Liver (tissue), 9 donors: ENCODE results near the gene SUCLA2. TPM values are rescaled to one million over a fixed set of nuclear protein-coding genes. Genes with fewer than 3 reads are reported as not detected.

Source experiments
- DNase-seq: peaks from one replicate; pipeline ENCODE4 v3.0.0-alpha.2; 2017; ENCODE audit warnings: low spot score
- H3K27ac ChIP-seq, 2 donors: one replicate each; pipeline ENCODE4 v1.7.0; 2013; ENCODE audit warnings: inconsistent platforms in 2 of 2, low read length in 2 of 2, control low read depth in 1 of 2, low read depth in 1 of 2, mild to moderate bottlenecking in 1 of 2
- H3K27me3 ChIP-seq, 4 donors: one replicate each; pipeline versions ENCODE4 v1.6.1 to v1.7.0; 2013; ENCODE audit warnings: low read length in 3 of 4, inconsistent platforms in 1 of 4, mild to moderate bottlenecking in 1 of 4, moderate library complexity in 1 of 4; ENCODE audit not compliant: control insufficient read depth in 4 of 4, insufficient read depth in 4 of 4
- H3K36me3 ChIP-seq, 4 donors: one replicate each; pipeline versions ENCODE4 v1.6.1 to v1.7.0; 2013; ENCODE audit warnings: low read length in 3 of 4, mild to moderate bottlenecking in 3 of 4, low read depth in 1 of 4, moderate library complexity in 1 of 4; ENCODE audit not compliant: control insufficient read depth in 4 of 4, insufficient read depth in 3 of 4
- H3K4me1 ChIP-seq, 4 donors: one replicate each; pipeline versions ENCODE4 v1.6.1 to v1.7.0; 2013; ENCODE audit warnings: low read length in 3 of 4, mild to moderate bottlenecking in 3 of 4, moderate library complexity in 1 of 4; ENCODE audit not compliant: control insufficient read depth in 4 of 4, insufficient read depth in 4 of 4
- H3K4me3 ChIP-seq, 3 donors: one replicate each; pipeline versions ENCODE4 v1.6.1 to v1.7.0; 2013; ENCODE audit warnings: low read length in 3 of 3, control low read depth in 1 of 3, low read depth in 1 of 3, mild to moderate bottlenecking in 1 of 3
- H3K9ac ChIP-seq, 2 donors: one replicate each; pipeline ENCODE4 v1.7.0; 2013; ENCODE audit warnings: low read length in 2 of 2, mild to moderate bottlenecking in 2 of 2, moderate library complexity in 2 of 2, control low read depth in 1 of 2, low read depth in 1 of 2
- H3K9me3 ChIP-seq, 4 donors: one replicate each; pipeline versions ENCODE4 v1.6.1 to v1.7.0; 2013; ENCODE audit warnings: low read length in 3 of 4; ENCODE audit not compliant: control insufficient read depth in 4 of 4
- ATF3 ChIP-seq: IDR thresholded peaks from 2 replicates; pipeline ENCODE4 v1.6.1; 2016; ENCODE audit warnings: antibody characterized with exemption
- CTCF ChIP-seq: fragments of 150-350 bp; IDR thresholded peaks from 2 replicates; pipeline ENCODE4 v1.5.1; 2017; ENCODE audit warnings: improper control_type of control experiment, low read depth, low read length; ENCODE audit not compliant: missing input control
- FOXA1 ChIP-seq: IDR thresholded peaks from 2 replicates; pipeline ENCODE4 v1.6.1; 2016; ENCODE audit warnings: antibody characterized with exemption
- FOXA2 ChIP-seq: IDR thresholded peaks from 2 replicates; pipeline ENCODE4 v1.6.1; 2016; ENCODE audit warnings: antibody characterized with exemption
- GABPA ChIP-seq, 2 donors: IDR thresholded peaks in 1 of 2; conservative IDR thresholded peaks in 1 of 2; 2 replicates each; pipeline ENCODE4 v1.6.1; 2016; ENCODE audit warnings: antibody characterized with exemption in 2 of 2, mild to moderate bottlenecking in 1 of 2, moderate library complexity in 1 of 2
- HNF4A ChIP-seq, 2 donors: conservative IDR thresholded peaks; 2 replicates each; pipeline ENCODE4 v1.6.1; 2016; ENCODE audit warnings: antibody characterized with exemption in 2 of 2, mild to moderate bottlenecking in 2 of 2
- JUND ChIP-seq, 2 donors: IDR thresholded peaks; 2 replicates each; pipeline ENCODE4 v1.6.1; 2016; ENCODE audit warnings: antibody characterized with exemption in 2 of 2
- NR2F2 ChIP-seq: IDR thresholded peaks from 2 replicates; pipeline ENCODE4 v1.6.1; 2016; ENCODE audit warnings: antibody characterized with exemption
- RAD21 ChIP-seq, 2 donors: IDR thresholded peaks; 2 replicates each; pipeline ENCODE4 v1.6.1; 2016; ENCODE audit warnings: antibody characterized with exemption in 2 of 2, mild to moderate bottlenecking in 2 of 2
- REST ChIP-seq: IDR thresholded peaks from 2 replicates; pipeline ENCODE4 v1.6.1; 2016; ENCODE audit warnings: antibody characterized with exemption, mild to moderate bottlenecking
- RXRA ChIP-seq, 2 donors: IDR thresholded peaks; 2 replicates each; pipeline ENCODE4 v1.6.1; 2017 to 2018; ENCODE audit warnings: antibody characterized with exemption in 2 of 2, mild to moderate bottlenecking in 1 of 2
- SP1 ChIP-seq: IDR thresholded peaks from 2 replicates; pipeline ENCODE4 v1.6.1; 2018; ENCODE audit warnings: antibody characterized with exemption, mild to moderate bottlenecking
- TAF1 ChIP-seq: conservative IDR thresholded peaks from 2 replicates; pipeline ENCODE4 v1.6.1; 2016; ENCODE audit warnings: antibody characterized with exemption, mild to moderate bottlenecking
- YY1 ChIP-seq: IDR thresholded peaks from 2 replicates; pipeline ENCODE4 v1.6.1; 2016; ENCODE audit warnings: antibody characterized with exemption, mild to moderate bottlenecking
- ZBTB33 ChIP-seq: IDR thresholded peaks from 2 replicates; pipeline ENCODE4 v1.6.1; 2016; ENCODE audit warnings: antibody characterized with exemption
- WGBS: extraction: QIAGEN DNeasy Blood & Tissue Kit; methylation state at CpG from one replicate; pipeline ENCODE4 v1.1.7; 2013; 5-methylcytosine and 5-hydroxymethylcytosine counted together
- polyA plus RNA-seq, 2 donors: library from polyadenylated mRNA; stranded (reverse) in 1 of 2; unstranded in 1 of 2; fragments of 200-250 nt in 1 of 2; fragments of >200 nt in 1 of 2; fragmentation: Nextera tagmentation in 1 of 2; extraction: Ambion mirVana in 1 of 2; gene quantifications; one replicate each; pipeline versions ENCODE4 v1.2.1 to v1.2.3, GENCODE V29; 2013 to 2015
- total RNA-seq, 2 donors: library from RNA; depleted of rRNA; stranded (reverse); fragments of >200 nt; gene quantifications; one replicate each; pipeline ENCODE4 v1.2.3, GENCODE V29; 2014
- donor health status: healthy.
- donor health status: healthy.
- donor health status: healthy.
- donor health status: healthy.
- donor health status: healthy.

Gene SUCLA2
- total and polyA plus RNA-seq, 4 donors: 22.0 to 27.1 (median 26.0) TPM

- Histone ChIP-seq H3K4me1 (peaks cover 0 to 4% (median 0%) of the 10 kb centered on the region in 4 donors), H3K36me3 (peaks cover 1 to 21% (median 10%) of the 10 kb centered on the region in 4 donors), H3K9ac (no peak overlapping the region), H3K9me3 (no peaks in the 10 kb centered on the region), H3K4me3 (no peak overlapping the region), H3K27me3 (no peaks in the 10 kb centered on the region), H3K27ac (no peak overlapping the region)
- no peak for TF ChIP-seq YY1
- TF ChIP-seq FOXA2: no peak
- no peak for TF ChIP-seq SP1
- TF ChIP-seq ZBTB33: no peak
- no peak for TF ChIP-seq NR2F2
- no peak for TF ChIP-seq RXRA (IDR thresholded peaks at IDR 0.05)
- TF ChIP-seq HNF4A (conservative IDR thresholded peaks at IDR 0.05): no peak
- TF ChIP-seq FOXA1: no peak
- TF ChIP-seq ATF3: no peak
- TF ChIP-seq CTCF: no peak
- no peak for TF ChIP-seq GABPA (IDR thresholded peaks at IDR 0.05 in 1 of 2, conservative IDR thresholded peaks at IDR 0.05 in 1 of 2)
- TF ChIP-seq TAF1: no peak
- WGBS: 97% methylated on average over 3 of the region's 3 CpGs
- DNase-seq: no peak
Measured at GRCh38 chr13:47964863-47965262, 36.2 kb downstream of the SUCLA2 start.

- no peak overlapping the region for H3K9ac ChIP-seq
- TF ChIP-seq JUND (IDR thresholded peaks at IDR 0.05) (no peak), REST (no peak), ZBTB33 (no peak), HNF4A (conservative IDR thresholded peaks at IDR 0.05) (no peak), RAD21 (IDR thresholded peaks at IDR 0.05) (no peak), ATF3 (no peak), FOXA2 (no peak), RXRA (IDR thresholded peaks at IDR 0.05) (no peak)
- peaks cover 0 to 15% (median 10%) of the 10 kb centered on the region in 4 donors for H3K36me3 ChIP-seq
- H3K9me3 ChIP-seq: no peaks in the 10 kb centered on the region
- H3K4me1 ChIP-seq: peaks cover 0 to 4% (median 0%) of the 10 kb centered on the region in 4 donors
- no peak for DNase-seq
- no peak overlapping the region for H3K27ac ChIP-seq
- 43% methylated on average over 1 of the region's 1 CpG for WGBS
- no peaks in the 10 kb centered on the region for H3K27me3 ChIP-seq
- H3K4me3 ChIP-seq: no peak overlapping the region
Measured at GRCh38 chr13:47962237-47962636, 38.8 kb downstream of the SUCLA2 start.
